ENCODE data around the gene CAND2.
"Not testable (repeated sequence)": the region's sequence is repeated elsewhere in the genome, so short reads cannot be mapped to it uniquely, and the experiment has no call there.

Gene CAND2

DNA sequence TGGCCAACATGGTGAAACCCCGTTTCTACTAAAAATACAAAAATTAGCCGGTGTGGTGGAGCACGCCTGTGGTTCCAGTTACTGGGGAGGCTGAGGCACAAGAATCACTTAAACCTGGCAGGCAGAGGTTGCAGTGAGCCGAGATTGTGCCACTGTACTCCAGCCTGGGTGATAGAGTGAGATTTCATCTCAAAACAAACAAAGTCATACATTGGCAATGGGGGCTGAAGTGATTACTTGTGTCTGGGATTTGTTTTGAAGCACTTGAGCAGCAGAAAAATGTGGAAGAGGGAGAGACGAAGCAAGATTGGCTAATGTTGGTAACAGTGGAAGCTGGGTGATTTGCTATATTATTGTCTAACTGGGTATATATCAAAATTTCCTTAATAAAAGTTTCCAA, 24.0 kb upstream of the CAND2 start:
- no peak for DNase-seq

DNA sequence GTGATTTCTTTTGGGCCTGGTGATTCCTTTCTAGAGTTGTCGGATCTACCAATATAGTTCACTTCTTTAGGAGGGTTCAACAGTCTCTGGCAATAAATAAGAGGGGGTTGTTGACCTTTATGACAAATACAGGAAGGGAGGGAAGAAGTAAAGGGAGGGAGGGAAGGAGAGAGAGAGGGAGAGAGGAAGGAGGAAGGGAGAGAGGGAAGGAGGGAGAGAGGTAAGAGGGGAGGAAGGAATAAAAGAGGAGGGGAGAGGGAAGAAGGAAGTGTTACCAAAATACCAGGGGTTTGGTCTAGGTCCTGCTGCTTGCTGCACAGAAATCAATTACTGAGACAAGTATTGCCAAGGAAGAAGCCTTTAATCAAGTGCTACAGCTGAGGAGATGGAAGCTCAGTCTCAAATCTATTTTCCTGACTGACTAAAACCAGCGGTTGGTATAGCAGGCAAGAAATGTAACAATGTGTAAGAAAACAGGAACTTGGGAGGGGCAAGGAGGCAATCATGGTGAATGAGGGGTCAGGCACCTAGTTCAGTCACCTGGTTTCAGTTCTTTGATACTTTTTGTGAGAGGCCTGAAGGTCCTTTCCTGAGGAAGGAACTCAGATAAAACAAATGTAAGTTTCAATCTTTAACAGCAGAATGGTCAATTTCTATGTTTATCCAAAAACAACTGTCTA, 23.3 kb upstream of the CAND2 start:
- DNase-seq, result no peak

DNA sequence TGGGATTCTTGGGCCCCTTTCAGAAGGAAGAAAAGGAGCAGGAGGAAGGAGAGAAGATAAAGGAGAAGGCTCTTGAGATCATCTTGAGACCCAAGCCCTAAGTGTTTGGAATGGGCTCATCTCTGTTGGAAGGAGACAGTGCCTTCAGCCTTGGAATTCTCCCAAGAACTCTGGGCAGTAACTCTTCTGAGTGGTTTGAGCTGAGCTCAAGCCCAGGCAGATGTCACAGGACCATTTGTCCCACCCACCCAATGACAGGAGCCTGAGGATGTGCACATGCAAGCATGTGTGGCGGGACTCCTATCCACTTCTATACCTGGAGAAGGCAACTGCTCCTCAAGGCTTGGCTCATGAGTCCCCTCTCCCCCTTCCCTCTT, 22.8 kb upstream of the CAND2 start:
- no peak for DNase-seq

GRCh38 chr3:12774619-12775018, 21.9 kb upstream of the CAND2 start:
- DNase-seq, result no peak

GRCh38 chr3:12775226-12775625, 21.3 kb upstream of the CAND2 start:
- DNase-seq, result no peak

DNA sequence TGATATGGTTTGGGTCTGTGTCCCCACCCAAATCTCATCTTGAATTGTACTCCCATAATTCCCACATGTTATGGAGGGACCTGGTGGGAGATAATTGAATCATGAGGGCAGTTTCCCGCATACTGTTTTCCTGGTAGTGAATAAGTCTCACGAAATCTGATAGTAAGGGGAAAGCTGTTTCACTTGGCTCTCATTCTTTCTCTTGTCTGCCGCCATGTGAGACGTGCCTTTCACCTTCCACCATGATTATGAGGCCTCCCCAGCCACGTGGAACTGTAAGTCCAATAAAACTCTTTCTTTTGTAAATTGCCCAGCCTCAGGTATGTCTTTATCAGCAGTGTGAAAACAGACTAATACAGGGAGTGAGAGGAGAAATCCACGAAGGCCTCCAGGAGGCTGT, 20.5 kb upstream of the CAND2 start:
- not testable (repeated sequence) for DNase-seq

DNA sequence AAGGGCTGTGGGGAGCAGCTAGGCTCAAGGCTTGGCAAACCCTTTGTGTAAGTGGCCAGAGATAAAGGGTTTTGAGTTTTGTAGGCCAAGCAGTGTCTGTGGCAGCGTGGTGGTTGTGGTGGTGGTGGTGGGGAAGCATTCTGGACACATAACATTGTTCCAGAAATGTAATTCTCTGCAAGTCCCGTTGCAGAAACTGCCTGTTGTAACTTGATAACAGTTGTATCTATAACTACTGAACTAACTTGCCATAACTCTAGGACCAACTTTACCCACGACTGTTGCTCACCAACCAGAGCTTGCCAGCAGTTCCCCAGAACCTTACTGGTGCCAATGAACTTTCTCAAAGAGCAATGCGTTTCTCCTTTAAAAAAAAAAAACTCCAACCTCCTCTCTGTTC, 19.3 kb upstream of the CAND2 start:
- DNase-seq, result no peak

GRCh38 chr3:12780751-12781150, 15.7 kb upstream of the CAND2 start:
- no peak for DNase-seq

GRCh38 chr3:12782172-12782815, 14.2 kb upstream of the CAND2 start:
- DNase-seq, result no peak

DNA sequence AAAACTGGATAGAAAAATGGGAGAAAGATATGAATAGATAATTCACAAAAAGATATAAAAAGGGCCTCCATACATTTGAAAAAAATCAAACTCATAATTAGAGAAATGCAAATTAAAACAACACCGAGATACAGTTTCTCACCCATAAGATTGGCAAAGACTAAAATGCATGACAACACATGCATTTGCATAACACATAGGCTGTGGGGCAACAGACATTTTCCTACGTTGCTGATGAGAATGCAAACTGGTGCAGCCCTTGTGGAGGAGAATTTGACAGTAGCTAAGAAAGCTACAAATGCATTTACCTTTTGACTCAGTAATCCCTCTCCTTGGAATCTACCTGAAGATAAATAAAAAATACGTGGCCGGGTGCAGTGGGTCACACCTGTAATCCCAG, 11.4 kb upstream of the CAND2 start:
- DNase-seq, result no peak

DNA sequence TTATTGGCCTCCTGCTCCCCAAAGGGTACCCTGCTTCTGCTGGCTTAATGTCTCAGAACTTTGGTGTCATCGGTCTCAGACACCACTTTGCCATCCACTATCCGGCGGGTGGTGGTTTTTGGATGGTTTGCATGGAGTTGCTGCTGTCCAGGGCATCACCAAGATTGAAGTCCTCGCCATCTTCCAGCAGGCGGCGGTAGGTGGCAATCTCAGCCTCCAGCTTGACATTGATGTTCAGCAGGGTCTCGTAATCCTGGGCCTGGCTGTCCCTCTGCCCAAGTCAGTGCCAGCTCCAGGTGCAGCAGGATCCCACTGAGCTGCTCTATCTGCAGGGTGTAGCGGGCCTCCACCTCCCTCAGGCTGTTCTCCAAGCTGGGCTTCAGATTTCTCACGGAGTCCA, 9.1 kb upstream of the CAND2 start:
- DNase-seq, result peak; percentile 50

- not testable (repeated sequence) for DNase-seq
These were observed 8.4 kb upstream of the CAND2 start for GRCh38 chr3:12787967-12788690.

- DNase-seq, result no peak
These were observed 5.0 kb upstream of the CAND2 start for GRCh38 chr3:12791430-12791829.

DNA sequence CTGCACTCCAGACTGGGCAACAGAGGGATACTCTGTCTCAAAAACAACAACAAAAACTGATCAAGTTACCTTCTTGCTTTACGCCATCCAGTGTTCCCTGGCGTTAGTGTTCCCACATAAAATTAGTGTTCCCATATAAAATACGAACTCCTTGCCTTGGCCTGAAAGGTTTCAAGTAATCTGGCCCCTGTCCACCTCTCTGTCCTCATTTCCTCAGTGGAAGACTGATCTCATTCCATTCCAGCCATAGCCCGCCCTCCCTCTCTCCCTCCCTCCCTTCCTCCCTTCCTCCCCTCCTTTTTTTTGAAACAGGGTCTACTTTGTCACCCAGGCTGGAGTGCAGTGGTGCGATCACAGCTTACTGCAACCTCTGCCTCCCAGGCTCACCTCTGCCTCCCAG, 2.8 kb upstream of the CAND2 start:
- no peak for DNase-seq

GRCh38 chr3:12797124-12797891, 828 bp downstream of the CAND2 start:
- no peak for DNase-seq

GRCh38 chr3:12797892-12798558, 1.5 kb downstream of the CAND2 start:
- no peak for DNase-seq

DNA sequence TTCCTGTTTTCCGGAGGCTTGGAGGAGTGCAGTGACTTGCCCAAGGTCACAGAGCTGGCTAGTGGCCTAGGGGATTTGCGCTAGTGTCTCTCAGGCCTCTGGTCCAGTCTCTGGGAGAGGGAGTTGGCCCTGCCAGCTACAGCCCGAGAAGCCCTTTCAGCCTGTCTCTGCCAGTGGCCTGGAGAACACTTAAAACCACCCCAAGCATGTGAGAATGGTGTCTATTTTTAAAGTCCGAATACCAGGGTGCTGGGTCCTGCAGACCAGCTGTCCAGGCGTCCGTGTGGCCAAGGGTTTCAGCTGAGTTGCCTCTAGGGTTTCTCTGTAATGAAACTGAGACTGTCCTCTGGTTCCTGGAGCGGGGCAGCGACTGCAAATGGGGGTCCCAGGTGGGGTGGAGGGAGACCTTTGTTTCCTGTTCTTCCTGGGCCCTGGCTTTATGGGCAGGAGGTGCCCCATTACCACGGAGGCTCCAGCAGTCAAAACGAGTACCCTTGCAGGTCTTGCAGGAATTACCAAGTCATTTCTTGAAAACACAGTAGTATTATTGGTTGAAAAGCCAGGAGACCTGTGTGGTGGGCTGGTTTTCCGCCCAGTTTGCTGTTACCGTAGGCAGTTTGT, 2.2 kb downstream of the CAND2 start:
- no peak for DNase-seq

DNA sequence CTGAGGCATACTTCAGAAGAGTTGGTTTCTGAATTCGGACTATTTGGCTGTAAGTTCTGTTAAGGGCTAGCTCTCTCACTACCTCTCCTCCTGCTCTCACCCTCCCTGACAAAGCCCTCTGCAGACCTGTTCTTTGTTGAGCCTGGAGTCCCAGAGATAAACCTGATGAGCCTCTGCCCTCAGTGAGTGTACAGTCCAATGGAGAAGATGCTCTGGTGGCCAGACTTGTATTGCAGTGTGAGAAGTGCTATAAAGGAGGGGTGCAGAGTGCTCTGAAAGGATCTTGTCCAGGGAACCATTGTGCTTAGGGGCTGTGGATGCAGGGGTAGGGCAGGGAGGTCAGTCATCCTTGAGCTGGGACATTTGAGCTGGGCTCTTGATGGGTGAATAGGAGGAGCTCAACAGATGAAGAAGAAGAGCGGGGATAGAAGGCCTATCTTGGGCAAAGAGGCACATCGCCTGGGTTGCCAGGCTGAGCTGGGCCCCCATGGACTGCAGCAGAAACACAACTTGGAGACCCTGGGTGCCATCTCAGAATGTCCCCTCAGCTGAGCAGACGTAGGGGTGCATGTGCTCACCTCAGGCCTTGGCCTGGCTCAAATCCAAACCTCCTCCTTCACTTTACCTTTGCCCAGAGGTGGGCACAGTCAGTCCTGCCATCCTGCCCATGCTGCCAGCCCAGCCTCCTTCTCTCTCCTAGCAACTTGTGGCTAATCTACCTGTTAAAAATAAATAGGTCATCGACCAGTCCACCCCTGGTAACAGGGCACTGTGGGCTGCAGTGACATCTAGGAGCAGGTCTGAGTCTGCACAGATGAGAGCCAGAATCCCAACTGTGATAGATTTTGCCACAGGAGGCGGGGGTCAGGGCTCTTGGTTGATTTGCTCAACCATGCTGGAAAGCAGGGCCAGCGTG, 3.3 kb downstream of the CAND2 start:
- DNase-seq, result no peak

GRCh38 chr3:12803371-12803770, 6.9 kb downstream of the CAND2 start:
- no peak for DNase-seq

DNA sequence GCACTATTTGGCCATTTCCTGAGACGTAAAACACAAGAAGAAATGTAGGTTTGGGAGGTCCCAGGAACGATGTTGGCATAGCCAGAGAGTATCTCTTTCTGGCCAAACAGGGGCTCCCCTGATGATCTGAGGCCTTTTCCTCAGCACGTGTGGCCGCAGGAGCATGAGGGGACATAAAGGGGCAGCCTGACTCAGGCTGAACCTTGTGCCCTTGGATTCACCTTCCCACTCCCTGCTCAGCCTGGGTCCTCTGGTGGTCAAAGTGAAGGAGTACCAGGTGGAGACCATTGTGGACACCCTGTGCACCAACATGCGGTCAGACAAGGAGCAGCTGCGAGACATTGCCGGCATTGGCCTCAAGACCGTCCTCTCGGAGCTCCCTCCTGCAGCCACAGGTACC, 10.6 kb downstream of the CAND2 start:
- DNase-seq, result no peak

DNA sequence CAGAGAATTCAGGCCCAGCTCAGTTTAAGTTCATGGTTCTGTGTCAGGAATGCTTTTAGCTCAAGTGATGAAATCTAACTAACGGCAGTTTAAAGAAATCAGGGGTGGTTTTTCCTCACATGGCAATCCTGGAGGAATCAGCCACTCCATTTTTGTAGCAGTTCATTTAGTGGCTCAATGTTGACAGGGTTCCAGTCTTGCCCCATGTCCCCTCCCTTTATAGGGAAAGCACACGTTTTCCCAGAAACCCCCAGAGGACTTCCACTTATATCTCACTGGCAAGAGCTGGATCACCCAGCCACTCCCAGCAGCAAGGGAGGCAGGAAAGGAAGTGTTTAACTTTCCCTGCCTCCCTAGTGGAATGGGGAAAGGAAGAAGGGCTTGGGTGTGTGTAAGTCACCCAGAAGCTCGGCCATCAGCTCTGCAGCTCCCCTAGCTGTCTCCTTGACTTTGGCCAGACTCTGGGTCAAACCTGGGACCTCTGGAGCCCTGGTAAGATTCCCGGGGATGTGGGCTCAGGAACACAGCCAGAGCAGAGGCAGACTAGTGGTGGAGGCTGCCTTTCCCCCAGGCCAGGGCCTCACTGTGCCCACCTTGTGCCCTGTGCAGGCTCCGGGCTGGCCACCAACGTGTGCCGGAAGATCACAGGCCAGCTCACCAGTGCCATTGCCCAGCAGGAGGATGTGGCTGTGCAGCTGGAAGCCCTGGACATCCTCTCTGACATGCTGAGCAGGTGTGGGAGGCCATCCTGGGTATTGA, 11.3 kb downstream of the CAND2 start:
- DNase-seq, result no peak

Measured in NCI-H146 (cell line).